T-helper 2 cell treated with Interferon-gamma antibody and Interleukin-4, amounts not matched to agents 100 ng/mL and 5 ng/mL, for 36 hours (primary cell): ENCODE results near the gene DYNC1I1. TPM values are rescaled to one million over a fixed set of nuclear protein-coding genes. Genes with fewer than 3 reads are reported as not detected.

Experiments used
- intact Hi-C: fragments of 100-400 bp; cut with micrococcal nuclease; formaldehyde crosslinking; loops from one replicate; pipeline ENCODE4 v1.15.1; 2023
- total RNA-seq: library from RNA; stranded (reverse); gene quantifications from 2 replicates; pipeline ENCODE4 v1.2.3, GENCODE V29; 2022

DYNC1I1 gene
- total RNA-seq, 1 donor from 2014 or later = not detected

DNA sequence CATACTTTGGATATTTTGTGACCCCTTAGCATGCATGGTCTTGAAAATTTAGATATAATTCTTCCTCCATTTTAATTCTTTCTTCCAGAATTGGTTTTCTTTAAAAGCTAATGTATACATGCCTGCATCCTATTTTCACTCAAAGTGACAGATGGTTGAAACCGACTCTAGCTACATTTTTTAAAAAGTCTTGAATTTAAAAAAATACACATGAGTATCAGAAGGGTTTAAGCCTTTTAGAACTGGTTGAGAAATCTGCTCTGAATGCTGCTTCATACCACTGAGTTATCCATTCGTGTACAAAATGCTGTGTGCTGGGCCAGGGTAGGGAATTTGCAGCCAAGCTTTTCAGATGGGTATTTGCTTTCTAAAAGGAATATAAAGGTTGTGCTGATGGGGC is 16.5 kb downstream of the DYNC1I1 start:
- intact Hi-C loops = no loop called here

DNA sequence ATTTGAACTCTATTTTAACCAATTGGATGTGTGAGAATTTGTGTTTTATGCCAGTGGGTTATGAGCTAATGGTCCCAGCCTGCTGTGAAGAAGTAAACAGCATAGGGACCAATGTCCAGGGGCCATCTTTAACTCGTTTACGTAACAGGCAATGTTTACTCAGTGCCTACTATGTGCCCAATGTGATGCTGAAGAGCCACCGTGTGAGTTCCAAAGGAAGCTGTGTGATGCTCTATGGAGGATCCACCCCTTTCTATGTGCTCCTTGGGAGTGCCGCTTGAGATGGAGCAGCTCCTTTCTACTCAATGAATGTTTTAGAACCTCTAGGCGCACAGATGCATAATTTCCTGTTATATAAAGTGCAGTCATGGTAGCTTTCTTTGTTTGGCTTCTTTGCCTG is 21.3 kb downstream of the DYNC1I1 start:
- intact Hi-C loops = no loop called here

DNA sequence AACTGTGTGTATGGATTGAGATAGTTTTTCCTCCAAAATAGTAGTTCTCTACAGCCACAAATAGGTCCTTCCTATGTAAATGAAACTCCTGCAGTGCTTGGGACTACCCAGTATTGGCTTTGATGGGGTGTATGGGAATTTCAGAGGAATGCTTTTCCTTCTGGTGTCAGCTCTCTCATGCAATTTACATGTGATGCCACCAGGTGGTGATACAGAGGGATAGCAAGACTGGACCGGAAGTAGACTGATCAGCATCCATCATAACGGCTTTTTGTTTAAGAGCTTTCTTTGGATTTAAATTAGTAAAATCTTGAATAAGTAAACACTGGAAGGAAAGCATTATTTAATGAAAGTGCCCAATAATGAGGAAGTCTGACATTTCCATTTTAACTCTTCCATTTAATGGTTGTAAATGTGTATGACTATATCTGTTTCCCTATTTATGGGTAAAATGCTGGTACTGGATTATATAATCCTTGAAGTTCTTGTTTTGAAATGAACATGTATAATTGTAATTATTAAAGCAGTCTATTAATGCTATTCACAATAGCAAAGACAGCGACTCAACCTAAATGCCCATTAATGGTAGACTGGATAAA is 22.7 kb downstream of the DYNC1I1 start:
- intact Hi-C loops = no loop called here

DNA sequence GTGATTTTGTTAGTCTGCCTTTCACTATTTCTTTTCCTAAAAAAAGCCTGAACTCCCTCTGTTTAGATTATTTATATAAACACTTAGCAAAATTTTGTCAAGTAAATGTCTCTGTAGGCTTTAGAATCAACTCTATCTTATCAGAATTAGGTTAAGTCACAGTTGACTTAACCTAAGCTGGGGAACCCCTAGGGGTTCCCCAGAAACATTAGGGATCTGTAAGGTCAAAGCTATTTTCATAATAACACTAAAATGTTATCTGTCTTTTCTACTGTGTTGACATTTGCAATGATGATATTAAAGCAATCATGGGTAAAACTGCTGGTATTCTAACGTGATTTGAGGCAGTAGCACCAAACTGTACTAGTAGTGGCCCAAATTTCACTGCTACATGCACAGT is 24.3 kb downstream of the DYNC1I1 start:
- intact Hi-C loops = no loop called here

DNA sequence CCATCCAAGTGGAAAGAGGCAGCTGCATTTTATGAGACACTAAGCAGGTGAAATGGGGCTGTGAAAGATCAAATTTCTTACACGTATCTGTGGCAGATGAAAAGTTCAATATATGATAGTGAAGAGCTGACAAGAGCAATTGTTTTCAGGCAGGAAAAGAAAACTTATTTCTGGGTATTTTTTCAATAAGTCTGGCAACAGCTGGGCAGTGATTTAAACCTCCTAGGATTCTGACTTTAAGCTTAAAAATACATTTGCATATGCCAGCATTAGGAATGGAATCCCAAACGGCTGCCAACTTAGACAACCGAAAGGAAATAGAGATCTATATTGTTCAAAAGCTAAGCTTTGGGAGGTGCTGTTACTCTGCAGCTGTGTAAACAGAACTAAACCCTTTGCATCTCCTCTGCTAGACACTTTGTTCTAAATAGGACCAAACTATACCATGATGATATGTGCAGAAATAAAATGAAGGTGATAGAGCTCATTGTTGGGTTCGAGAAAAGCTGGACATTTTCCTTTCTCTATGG is 26.1 kb downstream of the DYNC1I1 start:
- intact Hi-C loops = no loop called here

- intact Hi-C loops = no loop called here
Observed at GRCh38 chr7:95800787-95801186, 28.4 kb downstream of the DYNC1I1 start.

- intact Hi-C loops = no loop called here
Observed at GRCh38 chr7:95802270-95802669, 29.9 kb downstream of the DYNC1I1 start.

GRCh38 chr7:95804052-95804451 is 31.7 kb downstream of the DYNC1I1 start:
- intact Hi-C loops = no loop called here

DNA sequence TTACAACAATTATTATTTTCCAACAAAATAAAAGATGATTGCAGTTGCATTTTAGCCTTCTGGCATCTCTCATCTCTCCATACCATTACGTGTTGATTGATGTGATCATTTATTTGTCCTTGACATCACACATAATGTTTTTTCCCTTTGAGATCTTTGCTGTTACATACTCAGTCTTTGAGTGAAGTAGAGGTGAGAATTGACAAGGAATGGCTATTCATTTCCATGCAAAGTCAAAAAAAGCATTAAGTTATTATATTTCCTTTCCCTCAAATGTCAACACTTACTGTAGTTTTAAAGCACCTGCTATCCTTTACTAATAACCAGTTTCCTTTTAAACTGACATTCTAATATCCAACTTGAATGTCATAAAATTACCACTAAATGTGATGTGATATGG is 33.6 kb downstream of the DYNC1I1 start:
- intact Hi-C loops = no loop called here

- intact Hi-C loops = no loop called here
Observed at GRCh38 chr7:95808396-95808795, 36.0 kb downstream of the DYNC1I1 start.

GRCh38 chr7:95811846-95812445 is 39.6 kb downstream of the DYNC1I1 start:
- intact Hi-C loops = no loop called here

- intact Hi-C loops = no loop called here
Observed at GRCh38 chr7:95814721-95815120, 42.4 kb downstream of the DYNC1I1 start.

GRCh38 chr7:95817866-95818640 is 45.7 kb downstream of the DYNC1I1 start:
- intact Hi-C loops = no loop called here

GRCh38 chr7:95820778-95821177 is 48.4 kb downstream of the DYNC1I1 start:
- intact Hi-C loops = no loop called here

DNA sequence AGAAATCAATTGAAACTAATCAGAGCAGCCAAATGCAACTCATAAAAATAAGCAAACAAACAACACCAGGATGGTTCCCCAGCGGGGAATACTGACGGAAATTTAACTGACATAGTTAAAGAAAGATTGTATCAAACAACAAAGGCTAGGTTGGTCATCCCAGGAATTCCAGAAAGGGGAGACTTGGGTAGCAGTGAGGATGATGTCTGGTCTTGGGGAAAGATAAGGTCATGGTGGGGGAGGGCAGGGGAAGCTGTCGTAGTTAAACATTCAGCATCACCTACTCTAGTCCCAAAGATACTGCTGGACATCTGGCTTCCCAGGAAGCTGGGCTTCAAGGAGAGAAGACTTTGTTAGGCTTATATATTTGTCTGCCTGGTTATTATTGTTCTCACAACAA is 50.4 kb downstream of the DYNC1I1 start:
- intact Hi-C loops = no loop called here

DNA sequence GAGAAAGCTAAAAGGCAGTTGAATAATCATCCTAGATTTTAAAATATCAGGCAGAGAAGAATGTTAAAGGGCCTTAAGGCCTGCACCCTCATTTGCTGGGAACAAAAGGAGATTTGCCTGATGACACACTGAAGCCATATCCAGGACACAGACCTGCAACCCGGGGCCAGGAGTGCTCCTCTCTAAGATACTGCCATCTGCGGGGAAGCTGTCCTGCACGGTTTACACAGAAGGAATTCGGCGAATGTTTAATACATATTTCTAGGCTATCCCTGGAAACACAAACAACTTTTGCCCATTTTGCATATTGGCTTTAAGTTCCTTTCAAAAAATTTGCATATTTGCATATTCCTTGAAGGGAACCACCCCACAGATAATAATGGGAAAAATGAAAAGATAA is 52.3 kb downstream of the DYNC1I1 start:
- intact Hi-C loops = no loop called here

DNA sequence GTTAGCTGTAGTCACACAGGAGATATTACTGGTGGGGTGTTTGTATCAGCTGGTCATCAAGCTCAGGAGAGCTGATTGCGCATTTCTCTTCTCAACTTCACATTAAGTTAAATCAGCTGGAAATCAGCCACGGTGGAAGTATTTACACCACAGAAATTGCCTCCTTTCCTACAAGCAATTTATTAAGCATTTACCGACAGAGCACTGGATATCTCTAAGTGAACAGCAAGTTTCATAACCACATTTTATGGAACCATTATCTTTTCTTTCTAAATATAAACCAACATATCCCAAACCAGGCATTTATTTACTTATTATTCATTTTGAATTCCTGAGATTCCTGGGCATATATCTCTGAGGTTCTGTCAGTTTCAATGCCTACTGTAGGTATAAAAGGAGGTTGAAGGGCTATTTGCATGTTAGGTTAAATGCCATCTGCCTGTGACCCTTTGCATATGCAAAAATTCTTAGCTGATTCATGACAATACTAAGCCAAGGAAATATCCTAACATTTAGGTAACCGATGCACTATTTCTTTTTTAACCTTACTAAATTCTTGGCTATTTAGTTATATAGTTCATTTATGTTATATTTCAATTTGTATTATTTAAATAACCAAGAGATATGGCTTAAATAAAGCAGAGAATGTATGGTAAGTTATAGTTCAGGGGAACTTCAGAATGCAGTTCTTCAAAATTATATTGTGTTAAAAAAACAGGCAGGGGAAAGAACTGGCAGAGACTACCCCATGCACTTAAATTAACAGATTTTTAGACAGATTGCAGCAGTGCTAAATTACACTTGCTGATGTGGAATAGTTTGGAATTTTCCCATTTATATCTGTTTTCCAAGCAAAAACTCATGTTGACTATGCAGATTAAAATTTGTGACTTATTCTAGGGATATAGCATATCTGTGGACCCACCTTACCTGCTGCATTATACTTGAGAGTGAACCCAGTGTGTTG is 56.8 kb downstream of the DYNC1I1 start:
- intact Hi-C loops = no loop called here

DNA sequence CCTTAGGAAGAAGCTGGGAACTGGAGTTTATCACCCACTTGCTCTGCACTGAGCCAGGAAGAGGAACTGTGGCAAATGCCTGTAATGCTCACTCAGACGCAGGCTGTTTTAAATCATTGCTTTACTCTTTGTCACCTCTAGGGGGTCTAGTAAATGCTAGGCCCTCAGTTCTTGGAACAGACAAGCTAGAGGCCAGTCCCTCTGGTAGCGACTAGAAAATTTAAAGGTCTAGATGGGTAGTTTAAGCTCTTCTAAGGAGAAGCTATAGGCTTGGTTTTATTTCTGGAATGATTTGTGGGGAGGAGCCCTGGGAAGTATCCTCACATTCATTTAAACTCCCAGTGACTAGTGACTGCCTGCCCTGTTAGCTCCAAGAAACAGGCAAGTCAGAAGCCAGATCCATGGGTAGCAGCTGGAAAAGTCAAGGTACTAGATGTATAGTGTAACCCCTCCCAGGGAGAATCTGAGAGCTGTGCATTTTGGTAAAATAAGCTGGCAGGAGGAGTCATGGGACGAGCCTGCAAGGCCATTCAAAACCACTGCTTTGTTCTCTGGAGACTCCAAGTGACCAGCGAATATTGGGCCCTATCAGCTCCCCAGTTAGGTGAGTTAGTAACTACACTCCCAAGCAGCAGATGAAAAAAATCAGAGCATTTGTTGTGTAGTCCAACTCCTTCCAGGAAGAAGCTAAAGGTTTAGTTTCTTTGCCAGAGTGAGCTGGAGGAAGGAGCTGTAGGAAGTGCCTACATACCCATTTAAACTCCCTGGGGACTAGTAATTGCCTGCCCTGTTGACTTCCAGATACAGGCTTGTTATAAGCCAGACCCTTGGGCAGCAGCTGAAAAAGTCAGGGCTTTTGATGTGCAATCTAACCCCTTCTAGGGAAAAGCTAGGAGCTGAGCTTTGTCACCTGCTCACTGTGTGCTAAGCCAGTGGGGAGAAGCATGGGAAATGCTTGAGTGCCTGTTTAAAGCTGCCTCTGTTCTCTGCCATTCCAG is 68.9 kb downstream of the DYNC1I1 start:
- intact Hi-C loops = no loop called here

DNA sequence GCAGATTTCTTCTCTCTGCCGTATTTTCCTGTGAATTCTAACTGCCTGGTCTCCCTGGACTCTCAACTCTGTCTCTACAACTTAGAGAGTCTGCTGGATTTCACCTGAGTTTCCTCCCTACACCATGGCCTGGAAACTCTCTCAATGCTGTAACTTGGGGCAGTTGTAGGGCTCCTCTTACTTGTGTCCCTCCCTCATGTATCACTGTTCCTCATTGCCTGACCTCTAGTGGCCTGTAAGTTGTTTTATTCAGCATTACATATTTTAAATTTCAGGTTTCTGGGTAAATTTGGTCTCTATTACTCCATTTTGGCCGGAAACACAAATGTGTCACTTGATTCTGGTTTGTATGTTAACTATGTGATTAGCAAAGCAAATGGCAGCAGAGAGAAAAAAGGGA is 70.9 kb downstream of the DYNC1I1 start:
- intact Hi-C loops = no loop called here

GRCh38 chr7:95845007-95845406 is 72.7 kb downstream of the DYNC1I1 start:
- intact Hi-C loops = no loop called here
